ENCODE measurements around the gene FOSL2.

Gene FOSL2

DNA sequence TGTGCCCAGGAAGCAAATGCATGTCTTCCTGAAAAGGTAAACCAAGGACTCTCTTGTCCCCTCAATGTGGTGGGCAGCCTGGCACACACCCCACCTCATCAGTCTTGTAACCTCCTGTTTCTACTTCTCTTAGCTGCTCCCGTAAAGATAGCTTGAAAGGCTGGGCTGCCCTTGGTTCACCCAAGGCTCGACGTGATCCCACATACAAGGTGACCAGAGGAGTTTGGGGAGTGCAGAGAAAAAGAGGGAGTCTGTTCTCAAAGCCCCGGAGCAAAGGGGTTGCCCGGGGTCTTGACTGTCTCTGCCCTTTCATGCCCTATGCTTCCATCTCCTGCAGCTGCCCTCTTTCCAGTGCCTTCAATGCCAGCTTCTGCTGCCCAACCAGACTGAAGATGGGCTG lies 18.3 kb upstream of the FOSL2 start:
- DNase-seq (ENCODE audit: low read depth) = no peak
- H3K4me3 ChIP-seq (ENCODE audit: low read depth, low read length) = no peak overlapping the region
- TF ChIP-seq, protein P1, sequence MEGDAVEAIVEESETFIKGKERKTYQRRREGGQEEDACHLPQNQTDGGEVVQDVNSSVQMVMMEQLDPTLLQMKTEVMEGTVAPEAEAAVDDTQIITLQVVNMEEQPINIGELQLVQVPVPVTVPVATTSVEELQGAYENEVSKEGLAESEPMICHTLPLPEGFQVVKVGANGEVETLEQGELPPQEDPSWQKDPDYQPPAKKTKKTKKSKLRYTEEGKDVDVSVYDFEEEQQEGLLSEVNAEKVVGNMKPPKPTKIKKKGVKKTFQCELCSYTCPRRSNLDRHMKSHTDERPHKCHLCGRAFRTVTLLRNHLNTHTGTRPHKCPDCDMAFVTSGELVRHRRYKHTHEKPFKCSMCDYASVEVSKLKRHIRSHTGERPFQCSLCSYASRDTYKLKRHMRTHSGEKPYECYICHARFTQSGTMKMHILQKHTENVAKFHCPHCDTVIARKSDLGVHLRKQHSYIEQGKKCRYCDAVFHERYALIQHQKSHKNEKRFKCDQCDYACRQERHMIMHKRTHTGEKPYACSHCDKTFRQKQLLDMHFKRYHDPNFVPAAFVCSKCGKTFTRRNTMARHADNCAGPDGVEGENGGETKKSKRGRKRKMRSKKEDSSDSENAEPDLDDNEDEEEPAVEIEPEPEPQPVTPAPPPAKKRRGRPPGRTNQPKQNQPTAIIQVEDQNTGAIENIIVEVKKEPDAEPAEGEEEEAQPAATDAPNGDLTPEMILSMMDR (conservative IDR thresholded peaks at IDR 0.05; ENCODE audit: low read depth, low read length) = no peak

DNA sequence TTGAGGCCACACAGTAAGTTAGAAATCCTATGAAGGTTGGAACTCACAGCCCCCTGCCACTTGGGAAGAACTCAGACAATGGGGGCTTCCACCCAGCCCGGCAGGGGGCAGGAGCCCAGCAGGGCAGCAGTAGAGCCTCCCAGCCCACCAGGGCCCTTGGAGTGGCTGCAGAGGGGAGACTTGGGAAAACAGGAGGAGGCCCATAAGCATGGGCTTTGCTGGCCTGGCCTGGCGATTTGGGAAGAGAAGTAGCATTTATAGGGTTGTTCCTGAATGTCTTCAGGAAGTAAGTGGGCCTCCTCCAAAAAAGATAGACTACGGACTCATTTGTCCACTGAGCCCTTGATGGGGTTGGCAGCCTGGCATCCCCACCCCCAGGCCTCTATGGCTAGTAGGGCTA lies 17.4 kb upstream of the FOSL2 start:
- DNase-seq (ENCODE audit: low read depth) = no peak
- H3K4me3 ChIP-seq (ENCODE audit: low read depth, low read length) = no peak overlapping the region
- TF ChIP-seq, protein P1 (conservative IDR thresholded peaks at IDR 0.05; ENCODE audit: low read depth, low read length) = no peak

DNA sequence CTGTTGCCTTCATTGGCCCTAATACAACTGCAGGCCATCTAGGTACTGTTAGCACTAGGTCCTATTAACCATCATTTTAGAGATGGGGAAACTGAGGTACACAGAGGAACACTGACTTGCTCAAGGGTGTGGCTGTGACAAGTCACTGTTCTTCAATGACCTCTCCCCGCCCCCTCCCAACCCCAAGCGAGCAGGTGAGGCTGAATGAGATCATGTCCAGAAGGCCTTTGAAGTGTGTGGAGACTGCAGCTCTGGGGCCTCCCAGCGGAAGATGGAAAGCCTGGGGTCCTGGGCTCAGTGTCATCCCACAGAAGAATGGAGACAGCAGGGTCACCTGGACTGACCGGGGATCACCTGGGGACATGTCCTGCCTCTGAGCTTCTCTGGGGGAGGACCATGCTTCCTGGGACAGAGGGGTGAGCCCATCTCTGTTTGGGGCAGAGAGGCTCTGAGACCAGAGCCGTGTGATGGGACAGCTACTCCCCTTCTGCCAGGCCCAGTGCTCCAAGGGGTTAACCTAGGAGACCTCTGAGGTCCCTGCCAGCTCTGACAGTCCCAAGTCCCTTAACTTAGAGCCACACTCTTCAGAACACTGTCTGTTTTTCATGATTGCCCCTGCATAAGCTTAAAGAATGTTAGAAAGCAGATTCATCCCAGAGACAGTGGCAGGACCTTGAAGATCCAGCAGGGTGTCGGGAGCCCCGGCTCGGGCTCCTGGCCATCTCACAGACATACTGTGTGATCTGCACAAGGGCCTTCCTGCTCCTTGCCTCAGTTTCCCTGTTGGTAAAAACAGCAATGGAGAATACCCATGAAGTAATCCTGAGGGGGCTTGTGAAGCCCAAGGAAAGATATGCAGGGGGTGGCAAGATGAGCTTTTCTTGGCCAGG lies 16.7 kb upstream of the FOSL2 start:
- no peak for DNase-seq (ENCODE audit: low read depth)
- H3K4me3 ChIP-seq (ENCODE audit: low read depth, low read length) = no peak overlapping the region
- TF ChIP-seq, protein P1 (conservative IDR thresholded peaks at IDR 0.05; ENCODE audit: low read depth, low read length) = no peak

DNA sequence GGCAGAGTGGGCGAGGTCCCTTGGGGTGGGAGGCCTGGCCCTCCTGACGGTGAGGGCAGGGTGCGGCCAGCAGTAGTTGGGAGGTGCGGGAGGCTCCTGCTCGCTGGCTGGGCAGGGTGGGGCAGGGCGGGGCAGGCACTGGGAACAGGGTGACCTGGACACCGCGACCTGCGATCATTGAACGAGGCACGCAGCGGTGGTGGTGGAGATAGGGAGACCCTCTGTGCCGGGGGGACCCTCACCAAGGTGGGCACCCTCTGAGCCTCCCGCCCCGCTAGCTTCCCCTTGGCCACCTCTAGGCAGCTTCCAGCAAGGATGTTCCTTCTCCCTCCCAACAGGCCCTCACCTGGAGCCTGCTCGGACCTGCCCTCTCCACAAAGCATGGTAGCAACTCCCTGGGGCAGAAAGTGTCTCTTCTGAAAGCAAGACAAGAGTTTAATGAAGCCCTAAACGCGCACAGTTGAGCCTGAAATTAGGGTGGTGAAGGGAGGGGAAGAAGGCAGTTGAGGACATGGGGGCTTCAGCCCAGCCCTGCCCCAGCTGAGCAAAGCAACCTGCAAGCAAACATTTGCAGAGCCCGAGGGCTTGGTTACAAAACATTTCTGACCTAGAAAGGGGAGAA lies 15.4 kb upstream of the FOSL2 start:
- TF ChIP-seq, protein P1 (conservative IDR thresholded peaks at IDR 0.05; ENCODE audit: low read depth, low read length) = no peak
- H3K4me3 ChIP-seq (ENCODE audit: low read depth, low read length) = no peak overlapping the region
- DNase-seq (ENCODE audit: low read depth) = no peak

DNA sequence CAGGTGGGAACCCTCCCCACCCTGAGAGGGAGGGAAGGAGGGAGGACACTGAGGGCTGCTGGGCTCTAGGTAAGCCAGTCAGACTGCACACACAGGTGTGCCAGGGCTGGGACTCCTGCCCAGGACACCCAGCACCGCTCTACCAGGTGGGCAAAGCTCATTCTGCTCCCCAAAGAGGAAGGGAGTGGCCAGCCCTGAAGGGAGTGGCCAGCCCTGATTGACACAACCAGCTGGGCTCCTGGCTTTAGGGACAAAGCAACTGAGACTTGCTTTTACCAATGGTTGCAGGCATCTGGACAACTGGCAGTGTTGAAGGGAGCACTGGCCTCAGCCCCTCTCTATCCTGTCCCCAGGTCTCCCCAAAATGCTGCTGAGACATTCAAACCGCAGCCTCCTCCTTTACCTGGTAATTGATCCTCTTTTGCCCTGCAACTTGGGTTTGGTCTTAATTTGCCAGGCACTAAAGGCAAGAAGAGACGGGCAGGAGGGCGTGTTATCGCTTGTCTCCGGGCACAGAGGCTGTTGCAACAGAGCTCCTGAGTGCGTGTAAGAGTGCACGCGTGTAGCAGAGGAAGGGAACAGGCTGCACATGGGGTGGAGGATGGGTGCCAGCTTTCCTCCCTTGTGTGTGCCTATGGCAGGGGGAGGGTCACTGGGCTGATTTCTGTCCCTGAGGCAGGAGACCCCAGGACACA lies 14.5 kb upstream of the FOSL2 start:
- TF ChIP-seq, protein P1 (conservative IDR thresholded peaks at IDR 0.05; ENCODE audit: low read depth, low read length) = no peak
- H3K4me3 ChIP-seq (ENCODE audit: low read depth, low read length) = no peak overlapping the region
- DNase-seq (ENCODE audit: low read depth) = no peak

DNA sequence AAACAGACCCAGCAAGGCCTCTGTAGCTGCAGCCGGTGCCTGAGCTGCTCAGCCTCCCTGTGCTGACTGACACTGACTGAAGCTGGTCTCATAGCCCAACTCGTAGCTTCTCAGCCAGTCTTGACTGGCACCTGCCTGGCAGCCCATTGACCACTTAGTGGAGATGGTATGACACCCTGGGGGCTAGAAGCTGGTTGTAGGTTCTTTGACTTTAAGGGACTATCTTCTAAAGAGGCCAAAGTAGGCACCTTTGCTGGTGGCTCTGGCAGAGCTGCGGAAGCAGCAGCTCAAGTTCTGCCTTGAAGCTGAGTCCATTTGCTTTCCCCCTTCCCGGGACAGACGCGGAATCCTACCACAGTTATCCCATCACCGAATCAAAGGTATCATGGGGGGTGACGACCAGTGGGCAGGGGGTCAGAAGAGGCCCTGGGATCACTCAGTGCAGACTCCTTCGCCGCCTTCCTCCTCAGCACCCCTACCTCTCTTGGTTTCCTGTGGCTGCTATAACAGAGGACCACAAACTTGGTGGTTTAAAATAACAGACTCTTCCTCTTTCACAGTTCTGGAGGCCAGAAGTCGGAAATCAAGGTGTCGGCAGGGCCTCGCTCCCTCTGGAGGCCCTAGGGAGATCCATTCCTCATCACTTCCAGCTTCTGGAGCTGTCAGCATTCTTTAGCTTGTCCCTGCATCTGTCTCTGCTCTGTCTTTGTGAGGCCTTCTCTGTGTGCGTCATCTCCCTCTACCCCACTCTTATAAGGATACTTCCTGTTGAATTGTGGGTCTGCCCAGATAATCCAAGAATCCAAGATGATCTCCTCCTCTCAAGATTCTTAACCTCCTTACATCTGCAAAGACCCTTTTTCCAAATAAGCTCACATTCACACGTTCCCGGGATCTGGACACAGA lies 13.7 kb upstream of the FOSL2 start:
- no peak for DNase-seq (ENCODE audit: low read depth)
- no peak overlapping the region for H3K4me3 ChIP-seq (ENCODE audit: low read depth, low read length)
- TF ChIP-seq, protein P1 (conservative IDR thresholded peaks at IDR 0.05; ENCODE audit: low read depth, low read length) = no peak

All from choroid plexus epithelial cell (primary cell).